NCI-H146 treated with DMSO at 0.1 percent for 48 hours (cell line): ENCODE data around the gene NDC1.
A peak's percentile ranks its signal among the peaks of the same experiment; 100 is the strongest.
"Not testable (repeated sequence)": the region's sequence is repeated elsewhere in the genome, so short reads cannot be mapped to it uniquely, and the experiment has no call there.

Experiments
- DNase-seq: peaks from one replicate; lab custom pipeline; 2025; ENCODE audit not compliant: unreplicated experiment; lab: John Stamatoyannopoulos, UW

NDC1 gene

DNA sequence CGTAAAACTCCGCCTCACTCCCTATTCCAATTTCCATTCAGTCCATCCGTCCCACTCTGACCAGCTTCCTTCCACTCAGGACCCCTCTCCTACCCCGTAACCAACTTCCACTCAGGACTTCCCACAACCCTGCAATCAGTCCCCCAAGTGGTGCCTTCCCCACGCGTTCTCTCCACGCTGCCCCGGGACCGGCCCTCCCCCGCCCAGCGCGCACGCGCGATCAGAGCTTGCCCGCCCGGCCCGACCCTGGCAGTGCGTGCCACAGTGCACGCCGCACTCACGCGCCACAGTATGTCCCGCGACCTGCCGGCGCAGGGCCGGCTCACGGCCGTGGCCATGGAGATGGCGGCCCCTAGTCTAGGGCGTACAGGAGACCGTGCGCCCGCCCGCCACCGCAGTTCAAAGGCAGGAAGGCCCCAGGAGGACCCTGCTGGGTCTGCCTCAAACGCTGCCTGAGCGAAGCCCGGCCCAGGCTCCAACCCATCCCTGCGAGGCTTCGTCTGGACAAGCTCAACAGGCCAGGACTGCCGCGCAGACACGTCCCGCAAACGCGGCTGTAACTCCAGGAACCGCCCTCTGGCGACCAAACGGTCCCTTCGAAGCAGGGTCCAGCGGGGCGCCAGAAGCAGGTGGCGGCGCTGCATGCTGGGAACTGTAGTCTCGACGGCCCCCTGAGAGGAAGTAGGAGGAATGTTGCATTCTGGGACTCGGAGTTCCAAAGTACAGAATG is at the start of gene NDC1:
TSS of gene NDC1 (minus strand) at position 373 of the 730 bp plus-strand sequence. CDS start at position 338, 35 bp downstream.
- peak; percentile 97 for DNase-seq

DNA sequence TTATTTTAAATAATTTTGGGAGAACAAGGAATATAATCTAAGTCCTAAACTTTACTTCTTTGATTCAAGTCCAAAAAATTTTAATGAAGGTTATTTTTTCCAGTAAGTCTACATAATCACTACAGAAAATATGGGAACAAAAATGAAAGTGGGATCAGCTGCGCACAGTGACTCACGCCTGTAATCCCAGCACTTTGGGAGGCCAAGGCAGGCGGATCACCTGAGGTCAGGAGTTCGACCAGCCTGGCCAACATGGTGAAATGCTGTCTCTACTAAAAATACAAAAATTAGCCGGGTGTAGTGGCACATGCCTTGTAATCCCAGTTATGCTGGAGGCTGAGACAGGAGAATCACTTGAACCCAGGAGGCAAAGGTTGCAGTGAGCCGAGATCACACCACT is 45.5 kb upstream of the NDC1 start:
- not testable (repeated sequence) for DNase-seq

- DNase-seq, result not testable (repeated sequence)
Measured at GRCh38 chr1:53881853-53882252, 43.8 kb upstream of the NDC1 start.

GRCh38 chr1:53878492-53879105 is 40.5 kb upstream of the NDC1 start:
- DNase-seq, result peak; percentile 17

- not testable (repeated sequence) for DNase-seq
Measured at GRCh38 chr1:53875150-53875549, 37.1 kb upstream of the NDC1 start.

GRCh38 chr1:53871773-53872484 is 33.8 kb upstream of the NDC1 start:
- no peak for DNase-seq

DNA sequence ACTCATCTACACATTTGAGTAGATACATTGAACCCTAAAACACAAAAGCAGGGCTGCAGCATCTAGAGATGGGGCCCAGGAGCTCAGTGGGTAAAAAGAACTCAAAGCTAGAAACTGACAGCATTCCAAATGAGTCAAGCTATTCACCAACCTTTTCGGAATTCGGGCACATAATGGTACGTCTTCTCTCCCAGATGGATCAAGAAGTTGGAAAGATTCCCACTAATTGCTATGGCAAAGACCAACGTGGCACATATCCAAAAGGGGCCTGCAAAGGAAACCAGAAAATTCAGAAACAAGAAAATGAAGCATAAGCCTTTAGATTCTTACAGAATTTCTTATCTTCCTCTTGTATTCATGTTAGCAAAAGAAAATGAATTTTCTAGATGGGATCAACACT is 33.1 kb upstream of the NDC1 start:
- no peak for DNase-seq

GRCh38 chr1:53869454-53870117 is 31.5 kb upstream of the NDC1 start:
- no peak for DNase-seq

DNA sequence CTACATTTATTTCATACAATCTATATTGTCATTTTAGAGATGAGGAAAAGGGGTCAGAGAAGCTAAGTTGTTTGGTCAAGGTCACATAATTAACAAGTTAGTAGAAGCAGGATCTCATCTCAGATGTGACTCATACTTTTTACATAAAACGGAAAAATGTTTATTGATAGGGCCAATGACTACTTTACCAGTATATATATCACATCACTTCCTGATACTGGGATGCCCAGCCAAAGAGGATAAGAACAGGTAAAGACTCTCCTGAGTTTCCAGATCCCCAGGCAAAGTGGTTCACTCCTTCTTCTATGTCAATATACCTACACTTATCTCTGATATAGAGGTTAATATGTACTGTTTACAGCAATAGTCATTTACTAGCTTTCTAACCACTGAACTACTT is 30.5 kb upstream of the NDC1 start:
- no peak for DNase-seq

DNA sequence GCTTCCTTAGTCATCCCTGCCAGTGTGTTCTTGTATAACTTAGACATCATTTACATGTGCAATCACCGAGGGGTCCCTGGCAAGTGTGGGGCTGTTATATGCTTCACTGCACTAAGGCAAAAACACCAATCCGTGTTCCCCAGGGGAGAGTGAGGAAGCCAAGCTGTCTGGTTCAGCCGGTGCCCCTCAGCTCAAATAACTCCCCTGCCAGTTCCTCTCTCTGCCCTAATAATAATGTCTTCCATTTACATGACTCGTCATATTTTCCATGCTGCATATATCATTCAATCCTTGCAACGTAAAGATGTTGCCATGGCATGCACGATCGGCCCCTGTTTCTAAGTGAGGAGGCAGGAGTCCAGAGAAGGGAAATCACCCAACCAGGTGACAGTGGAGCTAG is 24.4 kb upstream of the NDC1 start:
- DNase-seq, result no peak

DNA sequence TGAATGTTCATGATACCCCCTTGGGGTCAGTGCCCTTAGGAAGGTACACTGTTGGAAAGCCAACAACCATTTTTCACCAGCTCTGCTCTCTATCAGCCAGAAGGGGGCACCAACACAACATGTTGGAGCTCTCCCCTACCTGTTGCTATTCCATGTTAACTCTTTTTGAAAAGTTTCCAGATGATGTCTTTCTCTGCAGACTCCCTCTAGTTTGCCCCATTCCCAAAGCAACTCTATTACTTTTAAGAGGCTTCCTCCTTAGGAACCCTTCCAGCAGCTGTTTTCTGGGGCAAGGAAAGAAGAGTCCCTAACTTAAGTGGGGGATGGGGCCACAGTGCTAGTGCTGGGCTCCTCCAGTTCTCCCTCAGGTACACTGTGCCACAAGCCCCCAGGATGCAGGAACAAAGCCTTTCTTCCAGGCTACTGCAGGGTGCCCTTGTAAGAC is 22.9 kb upstream of the NDC1 start:
- DNase-seq, result peak; percentile 32

GRCh38 chr1:53851571-53852285 is 13.6 kb upstream of the NDC1 start:
- DNase-seq, result no peak

DNA sequence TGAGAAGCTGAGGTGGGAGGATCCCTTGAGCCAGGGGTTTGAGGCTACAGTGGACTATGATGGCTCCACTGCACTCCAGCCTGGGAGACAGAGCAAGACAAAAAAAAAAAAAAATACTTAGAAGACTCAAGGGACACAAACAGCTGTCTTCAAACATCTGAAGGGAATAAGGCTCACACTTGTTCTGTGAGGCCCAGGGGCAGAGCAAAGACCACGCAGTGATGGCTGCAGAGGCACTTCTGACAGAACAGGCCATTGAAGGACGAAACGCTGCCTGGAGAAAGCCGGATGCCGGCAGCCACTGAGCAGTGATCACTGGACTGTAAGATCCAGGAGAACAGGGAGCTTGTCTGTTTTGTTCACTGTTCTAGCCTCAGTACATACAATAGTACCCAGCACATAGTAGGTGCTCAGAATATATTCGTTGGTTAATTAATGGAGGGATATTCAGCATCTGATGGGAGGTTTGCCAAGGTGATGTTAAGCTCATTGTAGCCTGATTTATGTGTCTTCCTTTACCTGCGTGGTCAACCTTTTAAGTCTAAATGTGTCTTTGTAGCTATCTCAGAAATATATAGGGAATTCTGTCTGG is 12.1 kb upstream of the NDC1 start:
- no peak for DNase-seq

DNA sequence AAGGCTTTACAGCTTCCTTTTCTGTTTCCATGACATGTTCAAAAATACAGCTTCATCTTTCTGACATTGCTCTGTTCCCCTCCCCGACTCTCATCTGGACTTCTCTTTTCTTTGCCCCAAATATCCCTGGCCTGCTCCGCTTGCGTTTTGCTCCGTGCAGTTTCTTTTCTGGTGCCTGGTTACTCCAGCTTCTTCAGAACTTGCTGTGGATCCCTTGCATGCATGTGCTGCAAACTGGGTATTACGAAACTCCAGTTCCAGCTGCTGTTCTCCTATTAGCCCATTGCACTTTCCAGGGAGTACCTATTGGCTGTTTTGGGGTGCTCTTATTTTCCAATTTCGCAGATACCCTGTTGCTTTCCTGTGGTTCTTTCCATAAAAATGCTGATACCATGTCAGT is 9.9 kb upstream of the NDC1 start:
- DNase-seq, result no peak

- DNase-seq, result no peak
Measured at GRCh38 chr1:53842347-53842746, 4.3 kb upstream of the NDC1 start.

- DNase-seq, result no peak
Measured at GRCh38 chr1:53838654-53838974, 518 bp upstream of the NDC1 start.

DNA sequence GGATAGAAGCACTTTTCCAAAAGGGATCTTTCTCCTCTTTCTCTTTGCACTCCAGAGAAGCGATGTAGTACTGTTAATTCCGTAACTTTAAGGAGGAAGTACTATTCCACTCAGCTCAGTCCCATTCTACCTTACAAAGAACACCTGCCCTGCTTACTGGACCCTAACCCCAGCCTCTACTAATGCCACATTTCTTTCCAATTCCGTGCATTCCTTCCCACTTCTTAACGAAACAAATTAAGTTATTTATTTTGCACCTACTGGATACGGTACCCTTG is 511 bp downstream of the NDC1 start:
- peak; percentile 48 for DNase-seq

GRCh38 chr1:53835491-53835890 is 2.6 kb downstream of the NDC1 start:
- DNase-seq, result no peak

DNA sequence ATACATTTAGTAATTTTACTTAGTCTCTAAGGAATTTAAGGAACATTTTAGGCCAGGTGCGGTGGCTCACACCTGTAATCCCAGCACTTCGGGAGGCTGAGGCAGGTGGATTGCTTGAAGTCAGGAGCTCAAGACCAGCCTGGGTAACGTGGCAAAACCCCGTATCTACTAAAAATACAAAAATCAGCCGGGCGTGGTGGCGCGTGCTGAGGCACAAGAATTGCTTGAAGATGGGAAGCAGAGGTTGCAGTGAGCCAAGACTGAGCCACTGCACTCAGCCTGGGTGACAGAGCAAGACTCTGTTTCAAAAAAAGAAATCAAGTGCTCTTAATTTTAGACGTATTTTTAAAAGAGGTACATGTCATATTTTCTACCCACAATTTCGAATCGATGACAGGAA is 3.3 kb downstream of the NDC1 start:
- no peak for DNase-seq

GRCh38 chr1:53833393-53833792 is 4.7 kb downstream of the NDC1 start:
- no peak for DNase-seq

DNA sequence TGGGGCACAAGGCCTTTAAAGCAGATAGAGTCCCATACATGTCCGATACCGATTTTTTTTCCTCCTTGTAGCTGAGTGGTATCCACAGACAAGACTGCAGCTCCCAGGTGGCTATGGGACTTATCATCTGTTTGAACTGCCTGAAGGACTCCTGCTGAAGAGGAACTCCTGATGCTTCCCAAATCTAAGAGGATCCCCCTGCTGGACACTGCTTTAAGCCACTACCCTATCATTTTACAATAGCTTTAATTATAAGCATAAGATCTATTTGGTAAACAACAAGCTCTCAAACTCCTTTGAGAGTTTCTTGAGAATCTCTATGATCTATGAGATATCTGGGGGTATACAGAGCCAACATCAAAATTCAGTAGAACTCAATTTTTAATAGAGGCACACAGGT is 11.7 kb downstream of the NDC1 start:
- DNase-seq, result no peak
